Urinary bladder (tissue), 4 donors: ENCODE measurements around the gene FAM53B. TPM values are rescaled to one million over a fixed set of nuclear protein-coding genes. Genes with fewer than 3 reads are reported as not detected.

Source experiments
- DNase-seq: peaks from one replicate; pipeline ENCODE4 v3.0.0-alpha.2; 2015; ENCODE audit errors: extremely low spot score
- H3K27ac ChIP-seq: one replicate; pipeline ENCODE4 v1.5.1; 2013; ENCODE audit warnings: low read depth, mild to moderate bottlenecking, moderate library complexity
- H3K36me3 ChIP-seq: one replicate; pipeline ENCODE4 v1.6.1; 2013; ENCODE audit warnings: mild to moderate bottlenecking, moderate library complexity; ENCODE audit not compliant: insufficient read depth
- H3K4me1 ChIP-seq: one replicate; pipeline ENCODE4 v1.6.1; 2013; ENCODE audit warnings: mild to moderate bottlenecking, moderate library complexity; ENCODE audit not compliant: insufficient read depth
- H3K4me3 ChIP-seq: one replicate; pipeline ENCODE4 v1.5.1; 2013; ENCODE audit warnings: low read depth, low read length
- WGBS: extraction: QIAGEN DNeasy Blood & Tissue Kit; methylation state at CpG from one replicate; pipeline ENCODE4 v1.1.7; 2013; 5-methylcytosine and 5-hydroxymethylcytosine counted together
- polyA plus RNA-seq: library from polyadenylated mRNA; stranded (reverse); fragments of 200-250 nt; gene quantifications from one replicate; pipeline ENCODE4 v1.2.3, GENCODE V29; 2013
- total RNA-seq: library from RNA; depleted of rRNA; stranded (reverse); fragments of >200 nt; gene quantifications from one replicate; pipeline ENCODE4 v1.2.3, GENCODE V29; 2014
- donor health status: healthy with polysubstance abuse.
- donor health status: healthy.

Gene FAM53B
- total and polyA plus RNA-seq, 2 donors, result 15.9 to 19.8 TPM

- H3K4me1 ChIP-seq, result peaks cover 3% of the 10 kb centered on the region
- no peak overlapping the region for H3K4me3 ChIP-seq
- H3K36me3 ChIP-seq, result no peaks in the 10 kb centered on the region
- H3K27ac ChIP-seq, result no peak overlapping the region
- no peak for DNase-seq
- WGBS, result 92% methylated on average over 4 of the region's 4 CpGs
These were observed 27.8 kb downstream of the FAM53B start for GRCh38 chr10:124716369-124716768.

GRCh38 chr10:124715439-124715838 lies 28.7 kb downstream of the FAM53B start:
- Histone ChIP-seq H3K4me1 (peaks cover 3% of the 10 kb centered on the region), H3K36me3 (no peaks in the 10 kb centered on the region), H3K4me3 (no peak overlapping the region), H3K27ac (no peak overlapping the region)
- DNase-seq, result no peak
- WGBS, result 65% methylated on average over 6 of the region's 6 CpGs

GRCh38 chr10:124713679-124714255 lies 30.4 kb downstream of the FAM53B start:
- peaks cover 3% of the 10 kb centered on the region for H3K4me1 ChIP-seq
- H3K27ac ChIP-seq, result no peak overlapping the region
- no peak overlapping the region for H3K4me3 ChIP-seq
- 55% methylated on average over 10 of the region's 10 CpGs for WGBS
- H3K36me3 ChIP-seq, result no peaks in the 10 kb centered on the region
- no peak for DNase-seq

- peaks cover 3% of the 10 kb centered on the region for H3K4me1 ChIP-seq
These were observed 31.3 kb downstream of the FAM53B start for GRCh38 chr10:124712704-124713407.

GRCh38 chr10:124711145-124711544 lies 33.0 kb downstream of the FAM53B start:
- no peak overlapping the region for H3K27ac ChIP-seq
- no peak overlapping the region for H3K4me3 ChIP-seq
- H3K4me1 ChIP-seq, result peaks cover 7% of the 10 kb centered on the region
- 77% methylated on average over 7 of the region's 7 CpGs for WGBS
- H3K36me3 ChIP-seq, result no peaks in the 10 kb centered on the region
- DNase-seq, result no peak

More at GRCh38 chr10:124712704-124713407, 31.3 kb downstream of the FAM53B start:
- WGBS, result 88% methylated on average over 5 of the region's 5 CpGs
- no peak for DNase-seq
- no peak overlapping the region for H3K4me3 ChIP-seq
- H3K36me3 ChIP-seq, result no peaks in the 10 kb centered on the region
- H3K27ac ChIP-seq, result no peak overlapping the region

GRCh38 chr10:124710266-124710881 lies 33.8 kb downstream of the FAM53B start:
- no peak overlapping the region for H3K27ac ChIP-seq
- H3K4me1 ChIP-seq, result peaks cover 7% of the 10 kb centered on the region
- 79% methylated on average over 14 of the region's 14 CpGs for WGBS
- H3K36me3 ChIP-seq, result no peaks in the 10 kb centered on the region
- no peak for DNase-seq
- H3K4me3 ChIP-seq, result no peak overlapping the region

GRCh38 chr10:124709861-124710260 lies 34.3 kb downstream of the FAM53B start:
- no peak for DNase-seq
- no peak overlapping the region for H3K27ac ChIP-seq
- H3K36me3 ChIP-seq, result no peaks in the 10 kb centered on the region
- peaks cover 7% of the 10 kb centered on the region for H3K4me1 ChIP-seq
- H3K4me3 ChIP-seq, result no peak overlapping the region
- WGBS, result 72% methylated on average over 10 of the region's 10 CpGs

- Histone ChIP-seq H3K27ac (peak overlapping the region; percentile 30), H3K4me1 (peaks cover 7% of the 10 kb centered on the region)
These were observed 35.2 kb downstream of the FAM53B start for GRCh38 chr10:124708922-124709520.

GRCh38 chr10:124708246-124708779 lies 35.9 kb downstream of the FAM53B start:
- DNase-seq, result no peak
- 53% methylated on average over 9 of the region's 9 CpGs for WGBS
- Histone ChIP-seq H3K27ac (no peak overlapping the region), H3K36me3 (no peaks in the 10 kb centered on the region), H3K4me1 (peaks cover 7% of the 10 kb centered on the region), H3K4me3 (no peak overlapping the region)

More at GRCh38 chr10:124708922-124709520, 35.2 kb downstream of the FAM53B start:
- 74% methylated on average over 11 of the region's 11 CpGs for WGBS
- DNase-seq, result no peak
- Histone ChIP-seq H3K36me3 (no peaks in the 10 kb centered on the region), H3K4me3 (no peak overlapping the region)

GRCh38 chr10:124707551-124707950 lies 36.6 kb downstream of the FAM53B start:
- no peak for DNase-seq
- WGBS, result 94% methylated on average over 8 of the region's 8 CpGs
- Histone ChIP-seq H3K4me3 (no peak overlapping the region), H3K36me3 (no peaks in the 10 kb centered on the region), H3K4me1 (peaks cover 9% of the 10 kb centered on the region), H3K27ac (no peak overlapping the region)

GRCh38 chr10:124707144-124707467 lies 37.1 kb downstream of the FAM53B start:
- Histone ChIP-seq H3K36me3 (no peaks in the 10 kb centered on the region), H3K4me3 (no peak overlapping the region), H3K4me1 (peaks cover 9% of the 10 kb centered on the region), H3K27ac (no peak overlapping the region)
- no peak for DNase-seq
- 75% methylated on average over 3 of the region's 3 CpGs for WGBS

GRCh38 chr10:124706462-124707143 lies 37.6 kb downstream of the FAM53B start:
- Histone ChIP-seq H3K4me1 (peaks cover 12% of the 10 kb centered on the region), H3K36me3 (no peaks in the 10 kb centered on the region), H3K4me3 (no peak overlapping the region), H3K27ac (no peak overlapping the region)
- no peak for DNase-seq
- WGBS, result 84% methylated on average over 9 of the region's 9 CpGs

GRCh38 chr10:124705817-124706461 lies 38.2 kb downstream of the FAM53B start:
- DNase-seq, result no peak
- Histone ChIP-seq H3K4me1 (peaks cover 14% of the 10 kb centered on the region), H3K36me3 (no peaks in the 10 kb centered on the region), H3K4me3 (no peak overlapping the region), H3K27ac (no peak overlapping the region)
- WGBS, result 85% methylated on average over 12 of the region's 12 CpGs
